NCI-H82 (cell line): Measurements from ENCODE around the gene YTHDF1.

Experiments used
- DNase-seq: peaks from one replicate; lab custom pipeline; 2025; lab: John Stamatoyannopoulos, UW

YTHDF1 gene

DNA sequence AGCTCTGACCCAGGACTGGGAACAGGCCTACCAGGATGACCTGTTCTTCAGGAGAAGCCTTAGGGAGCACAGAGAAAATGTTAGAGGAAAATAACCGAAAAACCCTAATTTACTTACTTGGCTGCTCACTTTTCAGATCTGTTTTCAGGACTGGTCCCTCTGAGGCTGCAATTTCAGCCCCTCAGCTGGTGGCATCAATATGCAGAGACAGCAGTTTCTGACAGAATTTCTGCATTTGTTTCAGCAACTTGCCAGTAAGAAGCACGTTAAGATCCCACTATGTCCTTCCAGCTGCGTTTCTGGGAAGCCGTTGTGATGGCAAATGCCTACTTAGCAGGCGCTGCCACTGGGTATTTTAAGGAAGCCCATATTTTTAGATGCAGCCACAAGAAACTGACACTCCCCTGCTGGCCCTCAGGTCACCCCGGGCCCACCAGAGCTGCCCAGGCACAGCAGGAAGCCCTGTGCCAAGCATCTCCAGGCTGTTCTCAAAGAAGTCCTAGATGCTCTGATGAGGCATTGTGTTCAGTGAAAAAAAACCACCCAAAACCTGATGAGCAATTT, 7.5 kb downstream of the YTHDF1 start:
- no peak for DNase-seq

DNA sequence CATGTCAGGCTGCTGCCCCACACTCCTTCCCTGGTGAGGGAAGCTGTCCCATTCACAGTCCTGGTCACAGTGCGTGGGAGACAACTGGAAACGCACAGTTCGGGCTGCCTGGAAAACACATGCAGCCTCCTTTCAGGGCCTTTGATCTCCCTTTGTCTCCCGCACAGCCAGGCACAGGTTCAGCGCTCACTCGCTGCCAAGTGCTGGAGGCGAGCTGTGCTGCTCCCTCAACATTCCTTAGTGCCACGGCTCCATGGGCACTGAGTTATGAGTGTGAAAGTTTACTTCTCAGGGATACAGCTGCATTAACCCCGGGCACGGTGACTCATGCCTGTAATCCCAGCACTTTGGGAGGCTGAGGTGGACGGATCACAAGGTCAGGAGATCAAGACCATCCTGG, 9.1 kb downstream of the YTHDF1 start:
- no peak for DNase-seq

DNA sequence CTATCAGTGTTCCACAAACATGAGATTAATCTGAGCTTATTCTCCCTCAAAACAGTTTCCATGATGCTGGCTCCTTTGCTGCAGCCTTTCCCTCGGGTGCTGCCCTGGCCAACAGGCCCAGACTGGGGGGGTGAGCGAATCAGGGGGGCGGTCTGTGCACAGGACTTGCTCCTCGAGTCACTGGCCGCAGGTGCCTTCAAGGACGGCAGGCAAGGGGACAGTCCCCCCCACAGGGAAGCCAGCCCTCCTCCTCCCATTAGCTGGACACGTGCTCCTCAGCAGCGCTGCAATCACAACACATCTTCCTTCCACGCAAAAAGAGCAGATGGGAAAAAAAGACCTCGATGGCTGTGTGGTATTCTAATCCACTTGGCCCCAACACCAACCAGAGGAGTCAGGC, 10.0 kb downstream of the YTHDF1 start:
- DNase-seq: no peak

DNA sequence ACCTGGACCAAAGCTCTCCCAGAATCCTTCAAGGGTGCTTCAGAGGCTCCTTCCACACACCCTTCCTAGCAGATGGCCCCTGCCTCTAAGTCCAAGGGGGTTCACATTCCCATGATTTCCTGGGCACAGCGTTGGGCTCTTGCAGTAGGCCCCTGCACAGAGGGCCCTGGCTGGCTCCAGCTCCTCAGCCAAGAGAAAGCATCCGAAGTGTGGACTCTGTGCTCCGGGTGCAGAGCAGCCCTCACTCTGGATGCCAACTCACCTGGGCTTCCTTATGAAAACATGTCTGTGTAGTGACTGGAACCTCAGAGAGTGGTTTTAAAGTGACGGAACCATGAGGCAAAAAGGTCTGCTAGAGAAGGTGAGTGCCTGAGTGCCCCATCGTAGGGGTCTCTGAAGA, 11.6 kb downstream of the YTHDF1 start:
- no peak for DNase-seq

DNA sequence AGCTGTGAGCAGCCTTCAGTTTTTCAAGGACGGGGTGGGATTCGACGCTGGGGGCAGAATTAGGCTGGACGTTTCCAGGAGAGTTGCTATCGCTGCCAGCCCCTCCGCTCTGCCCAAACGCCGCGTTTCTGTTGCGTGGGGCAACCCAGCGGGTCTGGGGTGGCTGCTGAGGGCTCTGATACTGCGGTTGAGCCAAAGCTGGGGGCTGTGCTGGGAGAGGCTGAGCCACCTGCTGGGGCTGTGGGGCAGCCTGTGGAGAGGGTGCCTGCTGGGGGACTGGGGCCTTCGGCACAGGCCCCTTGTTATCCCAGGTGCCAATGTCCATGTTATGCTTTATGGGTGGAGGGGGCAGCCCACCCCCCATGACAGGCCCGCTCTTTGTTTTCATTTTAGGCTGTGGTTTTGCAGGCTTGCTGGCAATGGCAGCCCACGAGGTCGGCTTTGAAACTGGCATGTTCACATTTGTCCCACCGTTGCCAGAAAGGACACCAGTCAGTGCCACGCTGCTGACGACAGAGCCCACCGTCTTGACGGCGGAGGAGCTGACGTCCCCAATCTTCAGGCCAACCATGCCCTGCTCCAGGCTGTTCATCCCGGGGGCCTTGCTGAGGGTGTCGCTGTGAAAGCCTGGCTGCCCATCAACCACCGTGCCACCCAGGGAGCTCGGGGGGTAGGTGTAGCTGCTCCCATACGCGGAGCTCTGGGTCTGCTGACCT, 13.0 kb downstream of the YTHDF1 start:
- no peak for DNase-seq

DNA sequence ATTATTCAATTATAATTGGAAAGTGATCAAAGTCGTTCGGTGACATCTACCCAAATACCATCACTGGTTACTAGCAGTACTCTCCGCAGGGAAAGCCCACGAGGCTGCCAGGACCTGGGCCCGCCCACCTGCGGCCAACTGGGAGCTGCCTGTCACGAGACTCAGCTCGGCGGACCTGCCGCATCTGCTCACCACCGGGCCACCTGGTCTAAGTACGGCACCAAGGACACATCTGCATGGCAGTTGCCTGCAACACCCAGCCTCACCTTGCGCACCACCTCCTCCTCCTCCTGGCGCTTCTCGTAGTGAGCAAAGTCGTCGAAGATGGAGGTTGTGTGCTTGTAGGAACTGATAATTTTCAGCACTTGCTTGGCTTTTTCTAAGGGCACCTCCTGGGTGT, 13.9 kb downstream of the YTHDF1 start:
- no peak for DNase-seq

DNA sequence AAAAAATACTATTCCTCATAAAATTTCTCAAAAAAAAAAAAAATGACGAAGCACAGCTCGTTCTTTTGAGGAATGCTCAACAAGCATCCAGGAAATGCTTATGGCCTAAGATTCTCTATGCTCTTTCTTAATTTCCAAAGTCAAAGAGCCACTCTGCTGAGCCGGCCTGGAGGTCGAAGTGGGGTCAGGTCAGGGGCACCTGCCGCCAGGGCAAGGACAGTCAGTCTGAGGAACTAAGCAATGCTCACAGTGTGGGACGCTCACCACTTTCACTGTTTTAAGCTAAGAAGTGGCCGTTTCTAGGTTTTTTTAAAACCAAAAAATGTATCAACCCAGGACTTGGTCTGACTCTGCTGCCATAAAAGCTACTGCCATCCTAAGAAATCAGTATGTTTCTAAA, 17.3 kb downstream of the YTHDF1 start:
- DNase-seq: no peak

DNA sequence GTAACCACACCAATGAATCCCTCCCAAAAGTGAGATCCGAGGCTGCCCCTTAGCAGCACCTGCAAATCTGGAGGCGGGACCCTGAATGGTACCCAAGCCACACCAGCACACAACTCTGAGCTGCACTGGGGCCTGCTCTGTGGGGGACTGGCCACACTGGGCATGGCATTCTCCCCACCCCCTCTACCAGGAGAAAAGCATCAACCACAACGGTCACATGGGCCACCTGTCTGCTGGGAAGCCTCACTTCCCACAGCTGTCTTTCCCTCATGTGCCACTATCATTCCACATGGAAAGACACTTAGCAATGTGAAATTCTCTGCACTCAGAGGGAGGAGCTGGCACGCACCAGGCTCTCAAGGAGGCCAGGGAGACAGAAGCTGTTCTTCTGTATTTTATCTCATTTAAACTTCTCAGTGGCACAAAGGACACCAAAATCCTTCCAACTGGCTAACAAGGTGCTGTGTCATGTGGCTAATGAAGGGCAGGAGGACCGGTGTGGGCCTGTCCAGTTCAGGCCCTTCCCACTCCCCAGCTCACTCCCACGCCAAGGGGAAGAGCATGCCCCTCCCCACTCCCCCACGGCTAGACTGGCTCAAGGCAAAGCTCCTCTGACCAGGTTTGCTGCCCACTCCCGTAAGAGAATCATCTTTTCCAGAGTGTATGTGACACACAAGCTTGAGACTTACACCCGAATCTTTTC, 19.0 kb downstream of the YTHDF1 start:
- DNase-seq: no peak

DNA sequence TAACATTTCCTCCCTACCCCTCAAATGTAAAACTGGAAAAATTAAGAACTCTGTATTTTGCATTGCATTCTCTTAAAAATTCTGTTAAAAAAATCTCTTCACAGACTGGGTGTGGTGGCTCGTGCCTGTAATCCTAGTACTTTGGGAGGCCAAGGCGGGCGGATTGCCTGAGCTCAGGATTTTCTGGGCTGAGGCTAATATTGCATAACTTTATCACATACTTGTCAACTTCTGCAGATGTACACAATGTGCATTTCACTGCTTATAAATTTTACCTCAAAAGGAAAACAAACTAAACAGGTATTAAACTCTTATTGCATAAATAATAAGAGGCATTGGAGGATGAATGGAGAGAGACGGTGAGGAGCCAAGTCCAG, 21.1 kb downstream of the YTHDF1 start:
- DNase-seq: no peak

DNA sequence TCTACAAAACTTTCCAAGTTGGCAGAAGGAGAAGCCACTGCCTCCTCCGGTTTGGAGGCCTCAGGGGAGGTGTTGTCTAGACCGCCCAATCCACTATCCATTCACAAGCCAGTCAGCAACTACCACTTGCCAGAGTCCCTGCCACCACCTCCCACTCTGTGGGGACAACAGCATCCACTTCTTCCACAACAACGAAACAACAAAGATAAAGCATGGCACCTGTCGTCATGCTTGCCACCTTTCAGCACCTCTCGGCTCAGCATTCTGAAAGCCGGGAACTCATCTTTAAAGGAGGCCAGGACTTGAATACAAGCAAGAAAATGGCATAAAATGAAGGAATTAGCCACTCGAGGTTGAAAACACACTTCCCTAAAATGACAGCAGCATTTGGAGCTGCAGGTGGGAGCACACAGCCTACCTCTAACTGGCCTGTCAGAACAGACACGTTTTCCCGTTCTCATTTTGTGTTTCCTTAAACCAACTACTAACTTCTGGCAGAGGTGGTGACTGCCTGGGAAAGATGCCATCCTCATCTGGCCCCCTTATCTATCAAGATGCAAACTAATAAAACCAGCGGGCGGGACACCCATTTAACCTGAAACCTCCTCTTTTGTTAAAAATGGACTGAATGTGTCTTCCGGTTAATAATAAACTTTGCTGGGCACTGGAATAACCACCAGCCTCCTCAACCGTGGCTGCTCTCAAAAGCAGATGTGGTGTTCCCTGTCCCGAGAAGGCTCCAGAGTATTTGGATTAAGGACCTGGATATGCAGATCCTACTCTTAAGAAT, 21.7 kb downstream of the YTHDF1 start:
- DNase-seq: no peak

DNA sequence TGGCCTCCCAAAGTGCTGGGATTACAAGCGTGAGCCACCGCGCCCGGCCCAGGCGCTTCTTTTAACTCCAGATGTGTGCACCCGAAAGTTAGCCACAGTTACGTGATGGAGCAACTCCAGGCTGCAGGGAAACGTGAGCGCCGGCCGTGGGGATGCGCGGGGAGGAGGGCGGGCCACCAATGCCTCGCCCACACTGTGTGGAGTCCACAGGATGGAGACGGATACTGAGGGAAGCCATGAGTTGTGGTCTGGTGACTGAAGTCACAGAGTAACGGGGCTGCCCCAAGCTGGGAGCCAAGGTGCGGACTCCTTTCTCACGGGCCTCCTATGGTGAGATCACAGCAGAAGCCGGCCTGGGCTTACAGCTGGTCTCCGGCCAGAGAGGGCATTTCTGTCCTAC, 23.2 kb downstream of the YTHDF1 start:
- DNase-seq: no peak

DNA sequence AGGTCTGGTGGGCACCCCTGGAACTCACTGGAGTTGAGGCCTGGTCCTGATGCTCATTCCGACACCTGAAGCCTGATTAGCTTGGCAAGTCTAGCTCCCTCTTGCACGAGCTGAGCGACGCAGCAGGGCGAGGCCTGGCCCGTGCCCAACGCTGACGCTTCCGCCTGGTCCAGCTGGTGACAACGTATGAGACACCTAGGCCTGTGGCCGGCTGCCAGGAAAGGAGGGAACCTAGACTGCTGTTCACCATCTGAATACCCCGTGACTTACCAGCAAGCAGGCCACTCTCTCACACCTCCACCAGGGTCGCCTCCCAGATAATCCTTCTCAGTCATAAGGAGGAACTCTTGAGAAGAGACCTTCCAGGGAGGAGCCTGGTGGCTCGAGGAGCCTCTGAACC, 24.5 kb downstream of the YTHDF1 start:
- DNase-seq: peak; percentile 55

DNA sequence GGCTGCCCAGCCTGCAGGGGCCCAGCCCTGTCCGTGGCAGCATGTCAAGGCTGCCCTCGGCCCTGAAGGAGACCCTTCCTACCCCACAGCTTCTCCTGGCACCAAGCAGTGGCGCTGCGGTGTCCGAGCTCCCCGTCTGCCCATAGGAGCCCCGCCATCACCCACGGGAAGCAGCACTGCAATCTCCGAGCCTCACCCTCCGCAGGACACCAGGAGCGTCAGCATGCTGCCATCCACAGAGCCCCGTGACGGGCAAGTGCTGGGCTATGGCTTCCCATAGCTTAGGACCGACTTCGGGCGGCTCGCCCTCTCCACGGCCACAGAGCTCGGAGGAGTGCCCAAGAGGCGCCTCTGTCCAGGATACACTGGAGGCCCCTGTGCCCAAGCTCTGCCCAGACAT, 25.1 kb downstream of the YTHDF1 start:
- no peak for DNase-seq

DNA sequence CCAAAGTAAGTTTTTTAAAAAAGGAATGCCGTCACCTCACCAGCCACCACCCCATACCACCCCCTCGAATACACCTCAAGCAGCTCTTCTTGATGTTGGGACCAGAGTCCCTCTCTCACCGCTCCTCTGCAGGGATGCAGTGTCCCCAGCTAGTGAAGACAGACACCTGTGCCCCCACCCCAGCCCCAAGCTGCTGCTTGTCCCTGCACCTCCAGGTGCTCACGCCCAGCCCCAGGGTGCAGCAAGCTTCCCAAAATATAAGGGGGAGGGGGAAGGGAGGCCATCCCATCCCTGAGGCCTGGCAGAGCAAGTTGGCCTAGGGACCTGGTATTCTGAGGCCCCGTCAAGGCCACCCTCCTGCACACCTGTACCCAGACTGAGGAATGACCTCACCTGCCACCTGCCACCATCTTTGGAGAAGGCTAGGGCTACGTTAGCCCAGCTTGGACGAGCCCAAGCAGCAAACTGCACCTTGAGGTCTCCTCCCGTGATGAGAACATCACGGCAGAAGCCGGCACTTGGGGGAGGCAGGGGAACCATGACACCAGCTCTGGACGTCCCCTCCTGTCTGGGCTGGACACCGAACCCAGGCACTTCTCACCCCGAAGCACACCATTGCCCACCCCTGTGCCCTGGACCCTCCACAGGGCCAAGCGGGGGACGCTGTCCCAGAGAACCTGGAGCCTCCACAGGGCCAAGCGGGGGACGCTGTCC, 25.9 kb downstream of the YTHDF1 start:
- DNase-seq: no peak

DNA sequence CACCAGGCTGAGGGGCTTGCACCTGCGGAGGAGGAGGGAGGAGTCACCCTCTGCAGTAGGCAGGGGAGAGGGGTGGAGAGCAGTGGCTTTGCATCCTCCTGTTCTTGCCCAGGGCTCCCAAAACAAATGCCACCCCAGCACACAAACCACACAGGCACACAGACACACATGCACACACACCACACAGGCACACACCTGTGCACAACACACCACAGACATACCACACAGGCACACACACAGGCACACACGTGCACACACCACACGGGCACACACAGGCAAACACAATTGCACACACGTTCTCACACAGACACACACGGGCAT, 26.6 kb downstream of the YTHDF1 start:
- DNase-seq: no peak

DNA sequence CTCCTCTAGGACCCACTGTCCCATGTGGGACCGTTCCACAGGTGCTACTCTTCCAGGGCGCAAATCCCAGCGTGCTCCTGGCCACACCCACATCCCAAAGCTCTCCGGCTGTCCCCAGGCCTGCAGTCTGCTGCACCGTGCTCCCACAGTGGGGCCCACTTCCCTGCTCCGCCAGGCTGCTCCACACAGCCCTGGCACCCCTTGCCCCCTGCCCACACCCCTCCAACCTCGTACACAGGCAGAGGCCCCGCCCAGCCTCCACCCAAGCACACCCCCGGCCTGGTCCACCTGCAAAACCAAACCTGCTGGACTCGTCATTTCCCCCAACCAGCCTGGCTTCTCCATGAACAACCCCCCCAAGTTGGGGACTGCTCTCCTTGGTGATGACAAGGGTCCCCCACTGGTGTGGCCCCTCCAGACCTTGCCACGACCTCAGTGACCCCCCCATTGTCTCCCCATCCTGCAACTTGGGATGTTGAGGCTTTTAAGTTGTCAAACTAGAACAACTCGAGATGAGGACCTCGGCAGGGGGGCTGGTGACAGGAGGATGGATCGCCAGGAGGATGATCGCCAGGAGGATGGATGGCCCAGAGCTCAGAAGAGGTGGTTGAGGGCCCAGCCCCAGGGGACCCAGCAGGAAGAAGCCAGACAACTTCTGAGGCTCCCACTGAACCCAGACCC, 27.1 kb downstream of the YTHDF1 start:
- DNase-seq: no peak

DNA sequence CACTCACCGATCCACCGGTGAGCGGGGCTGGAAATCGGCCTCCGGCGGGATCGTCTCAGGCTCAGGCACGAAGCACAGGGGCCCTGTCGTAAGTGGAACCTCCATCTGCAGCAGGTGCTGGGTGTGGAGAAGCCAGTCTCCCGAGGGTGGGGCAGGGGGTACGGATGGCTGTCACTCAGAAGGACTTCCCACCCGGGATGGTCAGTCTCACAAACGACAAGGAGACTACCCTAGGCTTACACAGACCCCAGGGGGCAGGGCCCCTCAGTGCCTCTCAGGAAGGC, 27.8 kb downstream of the YTHDF1 start:
- DNase-seq: no peak

DNA sequence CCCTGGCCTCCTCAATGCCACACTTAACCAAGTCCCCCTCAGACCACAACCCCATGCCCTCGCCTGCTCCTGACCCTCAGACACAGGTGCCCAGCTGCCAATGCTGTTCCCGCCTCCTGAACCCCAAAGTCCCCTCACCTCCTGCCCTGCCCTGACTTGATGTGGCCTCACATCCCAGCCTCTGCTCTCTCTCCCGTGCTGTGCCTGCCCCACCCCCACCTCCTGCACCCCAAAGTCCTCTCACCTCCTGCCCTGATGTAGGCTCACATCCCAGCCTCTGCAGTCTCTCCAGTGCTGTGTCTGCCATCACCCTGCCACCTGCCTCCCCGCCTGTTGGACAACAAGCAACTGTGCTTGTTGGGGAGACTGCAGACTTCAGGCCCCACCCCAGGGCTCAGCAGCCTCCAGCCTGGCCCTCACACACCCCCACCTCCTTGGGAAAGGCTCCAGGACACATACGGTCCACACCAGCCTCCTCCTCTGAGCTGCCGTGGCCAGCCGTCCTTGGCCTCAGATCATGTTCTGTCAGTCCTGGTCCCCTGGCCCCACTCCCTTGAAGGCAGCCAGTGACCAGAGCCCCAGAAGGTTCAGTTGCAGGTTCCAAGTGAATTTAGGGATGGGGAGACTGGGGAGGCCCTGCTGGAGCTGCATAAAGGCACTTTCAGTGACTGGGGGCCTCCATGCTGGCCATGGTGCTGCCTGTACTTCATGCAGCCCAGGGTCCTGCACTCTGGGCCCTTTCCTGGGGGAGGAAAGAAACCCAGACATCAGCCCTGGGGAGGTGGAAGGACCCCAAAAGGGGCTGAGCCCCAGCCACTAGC, 28.4 kb downstream of the YTHDF1 start:
- no peak for DNase-seq

DNA sequence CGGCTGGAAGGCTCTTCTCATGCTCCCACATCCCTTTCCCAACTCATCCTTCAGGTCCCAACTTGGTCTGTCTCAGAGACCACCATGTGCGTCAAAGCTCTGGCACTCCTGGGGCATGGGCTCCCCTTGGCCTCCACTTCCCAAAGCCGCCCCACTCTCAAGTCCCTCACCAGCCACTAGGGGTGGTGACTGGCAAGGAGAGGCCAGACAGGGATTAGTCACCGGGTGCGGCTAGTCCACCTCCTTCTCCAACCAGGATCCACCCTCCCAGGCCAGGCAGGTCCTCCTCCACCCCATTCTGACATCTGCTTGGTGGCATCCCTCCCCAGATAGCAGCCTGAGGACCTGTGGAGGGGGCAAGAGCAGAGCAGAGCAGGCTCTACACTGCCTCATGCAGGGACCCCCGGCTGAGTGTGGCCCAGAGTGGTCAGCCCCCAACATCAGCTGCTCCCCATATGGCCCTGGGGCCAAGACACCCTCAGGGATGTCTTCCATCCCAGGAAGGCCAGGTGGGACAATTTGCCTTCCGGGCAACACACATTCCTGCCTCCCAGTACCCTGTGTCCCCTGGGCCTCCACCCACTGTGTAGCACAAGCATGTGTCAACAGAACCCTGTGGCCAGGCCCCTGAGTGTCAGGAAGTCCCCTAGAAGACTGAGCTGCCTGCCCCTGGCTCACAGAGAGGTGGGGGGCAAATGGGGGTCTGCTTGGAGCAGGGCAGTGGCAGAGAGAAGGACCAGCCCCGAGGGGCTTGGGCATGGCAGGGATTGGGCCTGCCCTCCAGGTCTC, 29.2 kb downstream of the YTHDF1 start:
- peak; percentile 32 for DNase-seq

DNA sequence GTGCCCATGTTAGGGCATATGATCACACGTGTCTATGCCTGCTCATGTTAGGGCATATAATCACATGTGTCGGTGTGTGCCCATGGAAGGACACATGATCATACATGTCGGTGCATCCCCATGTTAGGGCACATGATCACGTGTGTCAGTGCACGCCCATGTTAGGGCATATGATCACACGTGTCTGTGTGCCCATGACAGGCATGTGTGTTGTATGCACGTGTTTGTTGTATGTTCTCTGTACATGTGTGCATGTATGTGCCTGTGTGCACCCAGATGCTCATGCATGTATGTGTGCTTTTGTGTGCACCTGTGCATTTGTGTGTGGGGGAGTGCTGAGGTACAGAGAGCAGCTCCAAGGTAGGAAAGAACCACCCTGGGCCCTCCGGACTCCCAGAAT, 29.8 kb downstream of the YTHDF1 start:
- DNase-seq: no peak
